ENCODE results near the gene USP17L28.
"Not testable (repeated sequence)": the region's sequence is repeated elsewhere in the genome, so short reads cannot be mapped to it uniquely, and the experiment has no call there.

DNA sequence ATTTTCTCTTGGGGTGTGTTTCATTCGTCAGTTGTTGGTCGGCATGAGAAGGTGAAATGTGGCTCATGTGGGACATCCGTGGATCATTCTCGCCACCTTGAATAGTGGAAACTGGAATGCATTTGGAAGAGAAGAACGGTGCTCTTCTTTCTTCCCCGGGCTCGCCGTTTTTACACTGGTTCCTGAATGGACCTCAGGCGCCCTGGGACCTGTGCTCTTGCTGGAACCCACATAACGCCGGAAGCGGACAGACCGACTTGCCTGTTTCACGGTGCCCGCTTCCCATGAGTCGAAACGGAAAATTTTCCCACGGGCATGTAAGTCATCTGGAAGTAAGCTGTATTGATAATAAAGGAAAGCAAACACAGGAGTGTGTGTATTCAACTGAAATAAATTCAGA, 2.2 kb downstream of the USP17L28 start:
- TF ChIP-seq, protein P1, sequence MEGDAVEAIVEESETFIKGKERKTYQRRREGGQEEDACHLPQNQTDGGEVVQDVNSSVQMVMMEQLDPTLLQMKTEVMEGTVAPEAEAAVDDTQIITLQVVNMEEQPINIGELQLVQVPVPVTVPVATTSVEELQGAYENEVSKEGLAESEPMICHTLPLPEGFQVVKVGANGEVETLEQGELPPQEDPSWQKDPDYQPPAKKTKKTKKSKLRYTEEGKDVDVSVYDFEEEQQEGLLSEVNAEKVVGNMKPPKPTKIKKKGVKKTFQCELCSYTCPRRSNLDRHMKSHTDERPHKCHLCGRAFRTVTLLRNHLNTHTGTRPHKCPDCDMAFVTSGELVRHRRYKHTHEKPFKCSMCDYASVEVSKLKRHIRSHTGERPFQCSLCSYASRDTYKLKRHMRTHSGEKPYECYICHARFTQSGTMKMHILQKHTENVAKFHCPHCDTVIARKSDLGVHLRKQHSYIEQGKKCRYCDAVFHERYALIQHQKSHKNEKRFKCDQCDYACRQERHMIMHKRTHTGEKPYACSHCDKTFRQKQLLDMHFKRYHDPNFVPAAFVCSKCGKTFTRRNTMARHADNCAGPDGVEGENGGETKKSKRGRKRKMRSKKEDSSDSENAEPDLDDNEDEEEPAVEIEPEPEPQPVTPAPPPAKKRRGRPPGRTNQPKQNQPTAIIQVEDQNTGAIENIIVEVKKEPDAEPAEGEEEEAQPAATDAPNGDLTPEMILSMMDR (IDR thresholded peaks at IDR 0.05) = not testable (repeated sequence)
- not testable (repeated sequence) for TF ChIP-seq POLR2A (IDR thresholded peaks at IDR 0.05)
